GM13977 (cell line): Measurements from ENCODE around the gene UBTD2.

Experiments used
- DNase-seq: peaks from one replicate; pipeline ENCODE4 v3.0.0; 2012; ENCODE audit warnings: low spot score
- in situ Hi-C: fragments of 300-500 bp; cut with MboI; formaldehyde crosslinking; loops from one replicate; pipeline ENCODE4 v1.12.0; 2022; ENCODE audit warnings: low sequenced_read_pairs, low pct_unique_long_range_greater_than_20kb, mixed read lengths, inconsistent platforms; ENCODE audit not compliant: unreplicated experiment
- TF ChIP-seq, protein P1 (sequence below): IDR thresholded peaks from 2 replicates; pipeline ENCODE4 v1.5.1; 2012; ENCODE audit warnings: mild to moderate bottlenecking, control low read depth; ENCODE audit not compliant: insufficient read depth; ENCODE audit errors: extremely low read depth, missing control alignments

Gene UBTD2

DNA sequence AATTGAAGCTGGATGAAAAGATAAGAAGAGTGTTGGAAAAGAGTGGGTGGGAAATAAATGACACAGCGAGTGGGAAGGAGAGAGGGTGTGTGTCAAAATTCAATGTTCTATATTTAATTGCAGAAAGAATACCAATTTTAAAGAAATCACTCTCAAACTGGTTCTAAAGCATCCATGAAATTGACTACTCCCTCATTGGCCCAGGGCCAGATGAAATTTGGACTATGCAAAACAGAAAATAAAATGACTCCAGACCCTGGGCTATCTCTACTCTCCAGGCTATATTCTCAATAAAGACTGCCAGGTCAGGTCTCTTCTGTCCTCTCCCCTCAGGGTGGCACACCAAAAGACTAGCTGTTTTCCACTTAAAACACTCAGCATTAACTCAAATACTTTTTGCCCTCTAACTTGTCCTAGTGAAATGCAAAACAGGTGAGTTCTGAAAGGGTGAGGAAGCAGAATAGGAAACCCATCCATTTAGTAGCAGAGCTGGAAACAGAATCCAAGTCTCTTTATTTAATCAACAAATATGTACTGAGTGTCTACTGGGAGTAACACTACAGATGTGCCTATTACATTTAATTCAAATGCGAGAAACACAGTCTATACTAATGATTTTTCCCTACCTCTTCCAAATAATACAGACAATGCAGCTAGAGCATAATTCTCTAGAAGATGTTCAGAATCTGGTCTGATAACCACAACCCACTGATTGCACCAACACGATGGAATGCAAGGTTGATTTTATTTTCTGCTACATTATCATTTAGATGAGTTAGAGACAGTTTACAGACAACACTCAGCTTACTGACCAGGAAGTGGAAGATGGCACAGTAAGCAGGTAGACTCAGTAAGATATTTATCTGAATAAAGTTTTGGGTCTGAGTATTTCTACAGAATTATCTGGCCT, 47.5 kb downstream of the UBTD2 start:
- no peak for DNase-seq
- in situ Hi-C loops, result no loop called here
- TF ChIP-seq, protein P1, sequence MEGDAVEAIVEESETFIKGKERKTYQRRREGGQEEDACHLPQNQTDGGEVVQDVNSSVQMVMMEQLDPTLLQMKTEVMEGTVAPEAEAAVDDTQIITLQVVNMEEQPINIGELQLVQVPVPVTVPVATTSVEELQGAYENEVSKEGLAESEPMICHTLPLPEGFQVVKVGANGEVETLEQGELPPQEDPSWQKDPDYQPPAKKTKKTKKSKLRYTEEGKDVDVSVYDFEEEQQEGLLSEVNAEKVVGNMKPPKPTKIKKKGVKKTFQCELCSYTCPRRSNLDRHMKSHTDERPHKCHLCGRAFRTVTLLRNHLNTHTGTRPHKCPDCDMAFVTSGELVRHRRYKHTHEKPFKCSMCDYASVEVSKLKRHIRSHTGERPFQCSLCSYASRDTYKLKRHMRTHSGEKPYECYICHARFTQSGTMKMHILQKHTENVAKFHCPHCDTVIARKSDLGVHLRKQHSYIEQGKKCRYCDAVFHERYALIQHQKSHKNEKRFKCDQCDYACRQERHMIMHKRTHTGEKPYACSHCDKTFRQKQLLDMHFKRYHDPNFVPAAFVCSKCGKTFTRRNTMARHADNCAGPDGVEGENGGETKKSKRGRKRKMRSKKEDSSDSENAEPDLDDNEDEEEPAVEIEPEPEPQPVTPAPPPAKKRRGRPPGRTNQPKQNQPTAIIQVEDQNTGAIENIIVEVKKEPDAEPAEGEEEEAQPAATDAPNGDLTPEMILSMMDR, result no peak

DNA sequence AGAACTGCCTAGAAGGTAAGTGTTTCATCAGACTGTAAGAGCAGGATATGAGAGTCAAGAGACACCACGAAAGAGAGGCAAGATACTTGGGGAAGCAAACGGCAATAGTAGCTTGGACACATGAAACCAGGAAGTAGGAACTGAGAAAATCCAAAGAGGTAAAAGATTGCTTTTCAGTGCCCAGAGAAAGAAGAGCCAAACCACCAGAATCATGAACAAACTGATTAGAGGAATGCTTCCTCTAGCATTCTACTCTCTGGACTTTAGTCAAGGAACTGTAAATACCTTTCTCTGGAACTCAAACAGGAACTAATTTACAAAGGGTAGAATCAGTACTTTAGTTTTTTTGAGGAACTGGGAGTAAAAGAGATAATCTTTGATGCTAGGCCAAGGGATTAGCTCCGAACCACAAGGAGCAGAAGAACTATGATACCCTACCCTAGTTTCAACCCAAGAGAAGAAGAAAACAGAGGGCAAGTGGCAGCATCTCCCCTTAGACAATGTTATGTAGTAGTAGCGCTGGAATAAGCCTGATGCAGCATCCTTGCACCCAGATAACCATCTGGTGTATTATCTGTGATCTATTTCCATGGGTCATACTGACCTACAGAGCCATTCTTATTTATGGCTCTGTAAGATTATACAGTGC, 48.3 kb downstream of the UBTD2 start:
- in situ Hi-C loops, result no loop called here
- no peak for DNase-seq
- TF ChIP-seq, protein P1, result no peak

DNA sequence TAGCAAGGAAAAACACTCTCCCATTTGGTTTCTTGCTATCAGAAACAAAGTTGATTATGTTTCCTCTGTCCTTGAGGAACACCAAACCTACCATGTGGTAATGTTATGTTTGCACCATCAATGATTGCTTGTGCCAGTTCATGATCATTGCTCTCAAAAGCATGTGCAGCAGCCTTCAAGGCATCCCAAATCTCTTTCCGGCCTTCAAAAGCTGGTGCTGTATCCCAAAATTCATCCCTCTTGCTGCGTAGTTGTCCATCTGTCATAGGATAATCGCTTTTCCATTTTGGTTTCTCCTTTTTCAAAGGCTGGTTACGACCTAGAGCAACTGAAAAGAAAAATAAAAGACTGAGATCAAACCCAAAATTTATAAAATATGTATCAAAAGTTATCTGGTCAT, 49.5 kb downstream of the UBTD2 start:
- DNase-seq, result no peak
- TF ChIP-seq, protein P1, result no peak
- in situ Hi-C loops, result no loop called here

DNA sequence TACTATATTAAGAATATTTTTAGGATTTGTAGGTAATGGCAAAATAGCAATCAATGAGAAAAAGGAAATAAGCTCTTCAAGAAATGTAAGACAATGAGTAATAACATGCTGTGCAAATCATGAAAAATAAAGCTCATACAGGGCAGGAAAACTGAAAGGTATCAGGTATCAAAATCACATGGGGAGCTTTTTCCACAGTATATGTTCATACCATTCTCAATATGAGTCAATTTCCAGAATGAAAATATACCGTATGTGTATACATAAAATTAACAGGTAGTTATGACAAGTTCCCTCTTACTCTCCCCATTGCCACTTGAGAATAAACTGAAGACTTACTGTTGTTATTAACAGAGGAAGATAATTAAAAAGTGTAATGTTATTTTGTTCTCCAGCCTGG, 53.7 kb downstream of the UBTD2 start:
- in situ Hi-C loops, result no loop called here
- TF ChIP-seq, protein P1, result no peak
- no peak for DNase-seq

DNA sequence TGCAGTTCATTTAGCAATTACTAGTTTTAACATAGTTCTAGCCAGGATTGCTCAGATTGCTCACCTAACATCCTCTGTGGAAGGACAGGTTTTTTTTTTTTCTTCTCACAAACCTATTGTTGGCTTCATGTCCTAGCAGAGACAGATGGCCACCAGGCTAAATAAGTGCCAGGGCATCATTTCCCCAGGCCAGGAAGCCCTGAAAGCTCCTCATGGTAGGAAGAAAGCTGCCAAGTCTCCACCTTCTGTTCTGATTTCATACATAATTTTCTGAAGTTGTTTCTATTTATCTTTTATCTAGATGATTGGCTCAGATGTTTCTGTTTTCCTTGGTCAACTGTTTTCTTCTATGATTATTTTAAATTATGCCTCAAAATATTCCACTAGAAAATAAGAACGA, 58.6 kb downstream of the UBTD2 start:
- DNase-seq, result no peak
- in situ Hi-C loops, result no loop called here
- TF ChIP-seq, protein P1, result no peak

DNA sequence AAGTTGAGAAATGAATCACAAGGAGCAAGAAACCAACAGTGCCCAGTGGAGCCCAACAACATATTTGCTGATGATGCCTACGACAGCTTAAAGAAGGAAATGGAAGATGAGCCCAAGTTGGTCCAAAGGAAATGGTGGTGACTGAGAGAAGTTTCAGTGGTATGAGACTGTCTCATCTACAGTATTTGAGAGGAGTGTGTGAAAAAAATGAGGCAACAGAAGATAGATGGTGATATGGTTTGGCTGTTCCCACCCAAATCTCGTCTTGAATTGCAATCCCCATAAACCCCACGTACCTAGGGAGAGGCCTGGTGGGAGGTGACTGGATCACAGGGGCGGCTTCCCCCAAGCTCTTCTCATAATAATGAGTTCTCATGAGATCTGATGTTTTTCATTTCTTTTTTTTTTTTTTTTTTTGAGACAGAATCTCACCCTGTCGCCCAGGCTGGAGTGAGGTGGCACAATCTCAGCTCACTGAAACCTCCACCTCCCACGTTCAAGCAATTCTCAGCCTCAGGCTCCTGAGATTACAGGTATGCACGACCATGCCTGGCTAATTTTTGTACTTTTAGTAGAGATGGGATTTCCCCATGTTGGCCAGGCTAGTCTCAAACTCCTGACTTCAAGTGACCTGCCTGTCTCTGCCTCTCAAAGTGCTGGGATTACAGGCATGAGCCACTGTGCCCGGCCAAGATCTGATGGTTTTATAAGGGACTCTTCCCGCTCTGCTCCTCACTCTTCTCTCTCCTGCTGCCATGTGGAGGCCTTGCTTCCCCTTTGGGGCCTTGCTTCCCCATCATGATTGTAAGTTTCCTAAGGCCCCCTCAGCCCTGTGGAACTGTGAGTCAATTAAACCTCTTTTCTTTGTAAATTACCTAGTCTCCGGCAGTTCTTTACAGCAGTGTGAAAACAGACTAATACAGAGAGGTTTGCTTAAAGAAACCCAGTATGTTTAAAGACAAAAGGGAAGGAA, 59.4 kb downstream of the UBTD2 start:
- in situ Hi-C loops, result no loop called here
- peak; percentile 45 for DNase-seq
- TF ChIP-seq, protein P1, result no peak
